GM20000 (cell line): ENCODE data around the gene REV3L.
"Not testable (repeated sequence)": the region's sequence is repeated elsewhere in the genome, so short reads cannot be mapped to it uniquely, and the experiment has no call there.

Experiments used
- DNase-seq: peaks from one replicate; pipeline ENCODE4 v3.0.0; 2012; ENCODE audit warnings: low spot score
- CTCF ChIP-seq: IDR thresholded peaks from 2 replicates; pipeline ENCODE4 v1.5.1; 2012; ENCODE audit warnings: mild to moderate bottlenecking, control low read depth; ENCODE audit errors: extremely low read depth, missing control alignments

REV3L gene

DNA sequence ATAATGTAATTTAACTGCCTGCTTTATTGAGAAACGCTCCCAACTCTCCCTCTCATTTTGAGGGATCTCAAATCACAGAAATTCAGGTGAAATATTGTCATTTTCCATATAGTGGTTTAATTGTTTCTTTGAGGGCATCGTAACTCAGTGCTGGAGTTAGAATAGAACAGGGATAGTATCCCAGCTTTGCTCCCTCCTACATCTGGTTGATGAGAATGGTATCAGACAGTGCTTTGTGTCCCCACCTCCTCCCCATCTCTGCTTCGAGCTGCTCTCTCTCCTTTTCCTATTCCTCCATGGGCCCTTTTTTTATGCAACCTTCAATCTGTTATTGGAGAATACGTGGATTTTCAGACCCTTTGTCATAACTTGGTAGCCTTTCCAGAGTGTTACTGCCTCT lies 41.2 kb upstream of the REV3L start:
- TF ChIP-seq CTCF, result no peak
- DNase-seq, result no peak

DNA sequence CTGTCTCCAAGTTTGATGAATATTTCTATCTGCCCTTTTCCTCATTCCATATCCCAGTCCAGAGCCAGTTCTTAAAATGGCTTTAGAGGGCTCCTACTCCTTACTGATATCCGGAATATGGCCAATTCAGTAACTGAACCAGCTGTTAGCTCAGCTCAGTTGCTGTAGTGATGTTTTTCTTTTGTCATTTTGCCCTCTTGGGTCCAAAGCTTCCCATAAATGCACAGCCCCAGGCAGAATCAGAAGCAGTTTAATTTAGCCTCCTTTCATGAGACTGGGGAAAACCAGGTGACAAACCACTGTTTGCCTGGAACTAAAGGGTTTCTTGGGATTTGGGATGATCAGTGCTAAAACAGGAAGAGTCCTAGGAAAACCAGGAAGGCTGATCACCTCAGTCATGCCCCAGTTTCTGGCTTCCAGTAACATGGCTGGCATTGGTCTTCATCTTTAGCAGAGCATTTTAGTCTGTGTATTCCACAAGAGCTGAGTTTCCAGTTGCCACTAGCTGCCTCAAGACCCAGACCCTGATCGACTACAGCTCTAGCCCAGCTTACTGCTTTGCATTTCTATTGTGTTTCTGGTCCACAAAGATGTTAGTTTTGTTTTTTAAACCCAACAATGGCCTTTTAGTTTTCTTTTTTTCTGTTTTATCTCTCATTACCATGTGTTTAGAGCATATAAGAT lies 40.6 kb upstream of the REV3L start:
- DNase-seq, result no peak
- TF ChIP-seq CTCF, result no peak

DNA sequence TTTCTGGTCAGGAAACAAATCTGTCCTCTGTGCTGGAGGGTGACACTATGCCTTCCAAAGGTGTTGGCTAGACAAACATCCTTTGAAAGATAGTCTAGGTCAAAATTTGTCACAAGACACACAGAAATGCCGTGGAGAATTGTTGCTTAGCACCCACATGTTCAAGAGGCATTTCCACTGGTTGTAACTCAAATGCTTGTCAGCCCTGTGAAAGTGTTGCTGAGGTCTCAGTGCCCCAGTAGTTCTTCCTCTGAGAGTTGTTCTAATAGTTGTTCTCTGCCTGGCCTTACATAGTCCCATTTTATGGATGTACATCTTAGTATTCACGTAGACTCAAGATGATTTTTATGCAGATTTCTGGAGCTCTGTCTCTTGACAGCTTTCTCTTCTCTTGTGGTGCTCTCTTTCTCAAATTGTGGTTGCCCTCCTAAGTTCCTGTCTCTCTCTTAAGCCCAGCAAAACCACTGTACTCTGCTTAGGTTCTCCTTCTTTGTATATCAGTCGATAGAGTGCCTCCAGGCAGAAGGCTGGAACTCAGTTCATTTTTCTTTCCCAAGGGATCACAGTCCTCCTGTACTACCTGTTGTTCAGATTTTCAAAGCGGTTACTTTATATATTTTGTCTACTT lies 39.5 kb upstream of the REV3L start:
- DNase-seq, result no peak
- TF ChIP-seq CTCF, result no peak

- TF ChIP-seq CTCF, result no peak
These were observed 38.7 kb upstream of the REV3L start for GRCh38 chr6:111521497-111522270.

GRCh38 chr6:111520524-111520923 lies 37.5 kb upstream of the REV3L start:
- TF ChIP-seq CTCF, result no peak
- no peak for DNase-seq

More at GRCh38 chr6:111521497-111522270, 38.7 kb upstream of the REV3L start:
- DNase-seq, result no peak

GRCh38 chr6:111517965-111518364 lies 34.9 kb upstream of the REV3L start:
- TF ChIP-seq CTCF, result no peak
- DNase-seq, result no peak

GRCh38 chr6:111515259-111515658 lies 32.2 kb upstream of the REV3L start:
- DNase-seq, result no peak
- no peak for TF ChIP-seq CTCF

- DNase-seq, result not testable (repeated sequence)
These were observed 31.5 kb upstream of the REV3L start for GRCh38 chr6:111514531-111514930.

DNA sequence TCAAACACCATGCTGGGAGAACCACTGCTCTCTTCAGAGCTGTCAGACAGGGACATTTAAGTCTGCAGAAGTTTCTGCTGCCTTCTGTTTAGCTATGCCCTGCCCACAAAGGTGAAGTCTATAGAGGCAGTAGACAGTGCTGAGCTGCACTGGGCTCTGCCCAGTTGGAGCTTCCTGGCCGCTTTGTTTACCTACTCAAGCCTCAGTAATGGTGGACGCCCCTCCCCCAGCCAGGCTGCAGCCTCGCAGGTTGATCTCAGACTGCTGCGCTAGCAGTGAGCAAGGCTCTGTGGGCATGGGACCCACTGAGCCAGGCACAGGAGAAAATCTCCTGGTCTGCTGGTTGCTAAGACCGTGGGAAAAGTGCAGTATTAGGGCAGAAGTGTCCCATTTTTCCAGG lies 24.2 kb upstream of the REV3L start:
- DNase-seq, result not testable (repeated sequence)

DNA sequence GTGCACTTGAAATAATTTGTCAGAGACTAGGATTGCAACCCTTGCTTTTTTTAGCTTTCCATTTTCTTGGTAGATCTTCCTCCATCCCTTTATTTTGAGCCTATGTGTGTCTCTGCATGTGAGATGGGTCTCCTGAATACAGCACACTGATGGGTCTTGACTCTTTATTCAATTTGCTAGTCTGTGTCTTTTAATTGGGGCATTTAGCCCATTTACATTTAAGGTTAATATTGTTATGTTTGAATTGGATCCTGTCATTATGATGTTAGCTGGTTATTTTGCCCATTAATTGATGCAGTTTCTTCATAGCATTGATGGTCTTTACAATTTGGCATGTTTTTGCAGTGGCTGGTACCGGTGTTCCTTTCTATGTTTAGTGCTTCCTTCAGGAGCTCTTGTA lies 22.5 kb upstream of the REV3L start:
- not testable (repeated sequence) for DNase-seq
